ENCODE measurements around the gene KCTD18. TPM values are rescaled to one million over a fixed set of nuclear protein-coding genes. Genes with fewer than 3 reads are reported as not detected.
A peak's percentile ranks its signal among the peaks of the same experiment; 100 is the strongest.

The KCTD18 gene
- polyA plus RNA-seq (ENCODE audit: low read depth in 6 of 6): 10 to 100 TPM; 18.9 to 26.2 (median 22.5) TPM

- H3K27ac Mint-ChIP-seq: peak within 1 kb of the TSS; percentile 18 to 93 (median 88)
- peak; percentile 91 for DNase-seq
- peaks cover 15 to 29% (median 26%) of the 10 kb centered on the region in 3 donors for H3K4me1 Mint-ChIP-seq
Measured at GRCh38 chr2:200509612-200510433, at the start of gene KCTD18. Gene KCTD18, minus strand, starts transcription at chr2:200510068. Its CDS starts 3,052 bp downstream, at chr2:200507016.

GRCh38 chr2:200540793-200541192 is 30.9 kb upstream of the KCTD18 start:
- DNase-seq: no peak
- Mint-ChIP-seq H3K4me1 (no peaks in the 10 kb centered on the region), H3K27ac (no peak overlapping the region), H3K36me3 (peaks cover 20 to 34% of the 10 kb centered on the region in 2 donors), H3K9me3 (peaks cover 0 to 5% (median 4%) of the 10 kb centered on the region in 7 donors), H3K27me3 (no peaks in the 10 kb centered on the region), H3K4me3 (no peak overlapping the region)
- no peak for ATAC-seq (ENCODE audit: low read depth in 2 of 2)

More at GRCh38 chr2:200509612-200510433, at the start of gene KCTD18:
- H3K27me3 Mint-ChIP-seq: peaks cover 0 to 4% (median 0%) of the 10 kb centered on the region in 3 donors
- peak within 1 kb of the TSS in 7 of 8 donors; percentile 78 to 96 (median 94) for H3K4me3 Mint-ChIP-seq
- ATAC-seq (ENCODE audit: low read depth in 2 of 2): peak; percentile 96 to 97
- no peaks in the 10 kb centered on the region for H3K9me3 Mint-ChIP-seq
- peaks cover 0 to under 1% of the 10 kb centered on the region in 2 donors for H3K36me3 Mint-ChIP-seq

GRCh38 chr2:200538139-200538538 is 28.3 kb upstream of the KCTD18 start:
- ATAC-seq (ENCODE audit: low read depth in 2 of 2) (no peak), DNase-seq (no peak)
- Mint-ChIP-seq H3K27me3 (no peaks in the 10 kb centered on the region), H3K4me3 (no peak overlapping the region), H3K4me1 (no peaks in the 10 kb centered on the region), H3K36me3 (peaks cover 20 to 24% of the 10 kb centered on the region in 2 donors), H3K9me3 (peaks cover 0 to 5% (median 4%) of the 10 kb centered on the region in 7 donors), H3K27ac (no peak overlapping the region)

GRCh38 chr2:200534572-200534971 is 24.7 kb upstream of the KCTD18 start:
- H3K27me3 Mint-ChIP-seq: no peaks in the 10 kb centered on the region
- H3K9me3 Mint-ChIP-seq: peaks cover 0 to under 1% (median 0%) of the 10 kb centered on the region in 7 donors
- H3K4me1 Mint-ChIP-seq: no peaks in the 10 kb centered on the region
- peaks cover 2% of the 10 kb centered on the region in 2 donors for H3K36me3 Mint-ChIP-seq
- DNase-seq (no peak), ATAC-seq (ENCODE audit: low read depth in 2 of 2) (no peak)
- no peak overlapping the region for H3K4me3 Mint-ChIP-seq
- H3K27ac Mint-ChIP-seq: no peak overlapping the region

- no peaks in the 10 kb centered on the region for H3K36me3 Mint-ChIP-seq
- ATAC-seq (ENCODE audit: low read depth in 2 of 2) (no peak), DNase-seq (no peak)
- no peak overlapping the region for H3K4me3 Mint-ChIP-seq
- no peaks in the 10 kb centered on the region for H3K27me3 Mint-ChIP-seq
- no peaks in the 10 kb centered on the region for H3K9me3 Mint-ChIP-seq
- no peaks in the 10 kb centered on the region for H3K4me1 Mint-ChIP-seq
- H3K27ac Mint-ChIP-seq: no peak overlapping the region
Measured at GRCh38 chr2:200533754-200534153, 23.9 kb upstream of the KCTD18 start.

GRCh38 chr2:200528228-200528627 is 18.4 kb upstream of the KCTD18 start:
- Mint-ChIP-seq H3K27ac (no peak overlapping the region), H3K4me3 (peak overlapping the region in 1 of 8 donors; percentile 94), H3K36me3 (no peaks in the 10 kb centered on the region), H3K9me3 (no peaks in the 10 kb centered on the region), H3K4me1 (peaks cover 4 to 12% (median 9%) of the 10 kb centered on the region in 3 donors), H3K27me3 (peaks cover 3 to 6% (median 6%) of the 10 kb centered on the region in 3 donors)
- no peak for DNase-seq
- ATAC-seq (ENCODE audit: low read depth in 2 of 2): no peak

GRCh38 chr2:200525882-200526651 is 16.2 kb upstream of the KCTD18 start, which contains the start of gene SGO2:
Gene SGO2, plus strand, starts transcription at chr2:200526207. Its CDS starts 6,769 bp downstream, at chr2:200532976.
- peak within 1 kb of the TSS; percentile 89 to 99 (median 96) for H3K4me3 Mint-ChIP-seq
- H3K27ac Mint-ChIP-seq: peak within 1 kb of the TSS; percentile 46 to 92 (median 84)
- DNase-seq: peak; percentile 94
- peaks cover 4 to 12% (median 9%) of the 10 kb centered on the region in 3 donors for H3K4me1 Mint-ChIP-seq
- H3K9me3 Mint-ChIP-seq: no peaks in the 10 kb centered on the region
- ATAC-seq (ENCODE audit: low read depth in 2 of 2): peak; percentile 100
- H3K27me3 Mint-ChIP-seq: peaks cover 3 to 6% (median 6%) of the 10 kb centered on the region in 3 donors
- H3K36me3 Mint-ChIP-seq: no peaks in the 10 kb centered on the region

- Mint-ChIP-seq H3K4me3 (peak overlapping the region; percentile 89 to 99 (median 96)), H3K36me3 (no peaks in the 10 kb centered on the region), H3K9me3 (no peaks in the 10 kb centered on the region), H3K27ac (peak overlapping the region in 5 of 6 donors; percentile 46 to 92 (median 87)), H3K27me3 (peaks cover 3 to 6% (median 6%) of the 10 kb centered on the region in 3 donors), H3K4me1 (peaks cover 4 to 12% (median 9%) of the 10 kb centered on the region in 3 donors)
- ATAC-seq (ENCODE audit: low read depth in 2 of 2): no peak
- no peak for DNase-seq
Measured at GRCh38 chr2:200525551-200525881, 15.6 kb upstream of the KCTD18 start.

GRCh38 chr2:200525066-200525465 is 15.2 kb upstream of the KCTD18 start:
- peaks cover 3 to 6% (median 6%) of the 10 kb centered on the region in 3 donors for H3K27me3 Mint-ChIP-seq
- no peak overlapping the region for H3K27ac Mint-ChIP-seq
- peaks cover 4 to 12% (median 9%) of the 10 kb centered on the region in 3 donors for H3K4me1 Mint-ChIP-seq

GRCh38 chr2:200523604-200524003 is 13.7 kb upstream of the KCTD18 start:
- ATAC-seq (ENCODE audit: low read depth in 2 of 2) (no peak), DNase-seq (no peak)
- no peaks in the 10 kb centered on the region for H3K36me3 Mint-ChIP-seq
- no peaks in the 10 kb centered on the region for H3K9me3 Mint-ChIP-seq
- H3K27me3 Mint-ChIP-seq: peaks cover 3 to 6% (median 6%) of the 10 kb centered on the region in 3 donors
- peak overlapping the region in 1 of 6 donors; percentile 34 for H3K27ac Mint-ChIP-seq
- H3K4me1 Mint-ChIP-seq: peaks cover 4 to 12% (median 9%) of the 10 kb centered on the region in 3 donors
- peak overlapping the region in 1 of 8 donors; percentile 14 for H3K4me3 Mint-ChIP-seq

More at GRCh38 chr2:200525066-200525465, 15.2 kb upstream of the KCTD18 start:
- no peak for DNase-seq
- no peak for ATAC-seq (ENCODE audit: low read depth in 2 of 2)
- Mint-ChIP-seq H3K4me3 (peak overlapping the region in 5 of 8 donors; percentile 89 to 96 (median 95)), H3K36me3 (no peaks in the 10 kb centered on the region), H3K9me3 (no peaks in the 10 kb centered on the region)

- no peak for DNase-seq
- Mint-ChIP-seq H3K27me3 (peaks cover 3 to 6% (median 6%) of the 10 kb centered on the region in 3 donors), H3K36me3 (no peaks in the 10 kb centered on the region), H3K27ac (no peak overlapping the region), H3K4me3 (peak overlapping the region in 1 of 8 donors; percentile 14), H3K9me3 (no peaks in the 10 kb centered on the region), H3K4me1 (peaks cover 4 to 12% (median 9%) of the 10 kb centered on the region in 3 donors)
- no peak for ATAC-seq (ENCODE audit: low read depth in 2 of 2)
Measured at GRCh38 chr2:200523158-200523557, 13.3 kb upstream of the KCTD18 start.

- ATAC-seq (ENCODE audit: low read depth in 2 of 2) (no peak), DNase-seq (no peak)
- no peak overlapping the region for H3K4me3 Mint-ChIP-seq
- H3K27ac Mint-ChIP-seq: no peak overlapping the region
- H3K27me3 Mint-ChIP-seq: peaks cover 4 to 8% (median 6%) of the 10 kb centered on the region in 3 donors
- H3K4me1 Mint-ChIP-seq: peaks cover 0 to 4% (median 0%) of the 10 kb centered on the region in 3 donors
- H3K9me3 Mint-ChIP-seq: peaks cover 0 to 17% (median 9%) of the 10 kb centered on the region in 7 donors
- H3K36me3 Mint-ChIP-seq: peaks cover 0 to 6% of the 10 kb centered on the region in 2 donors
Measured at GRCh38 chr2:200515155-200515554, 5.3 kb upstream of the KCTD18 start.

- ATAC-seq (ENCODE audit: low read depth in 2 of 2) (no peak), DNase-seq (no peak)
- Mint-ChIP-seq H3K4me3 (peak overlapping the region in 7 of 8 donors; percentile 78 to 96 (median 94)), H3K27ac (peak overlapping the region; percentile 14 to 93 (median 86)), H3K36me3 (peaks cover 0 to 5% of the 10 kb centered on the region in 2 donors), H3K27me3 (peaks cover 0 to under 1% (median 0%) of the 10 kb centered on the region in 3 donors), H3K9me3 (no peaks in the 10 kb centered on the region), H3K4me1 (peaks cover 15 to 29% (median 26%) of the 10 kb centered on the region in 3 donors)
Measured at GRCh38 chr2:200509235-200509611, 645 bp downstream of the KCTD18 start.
